C1 segment of cervical spinal cord (tissue), 14 donors: ENCODE measurements around the gene CCDC74A.
"Not testable (repeated sequence)": the region's sequence is repeated elsewhere in the genome, so short reads cannot be mapped to it uniquely, and the experiment has no call there.

Experiments used
- DNase-seq, 14 donors: peaks; one replicate each; lab custom pipeline; 2025; lab: John Stamatoyannopoulos, UW

The CCDC74A gene

DNA sequence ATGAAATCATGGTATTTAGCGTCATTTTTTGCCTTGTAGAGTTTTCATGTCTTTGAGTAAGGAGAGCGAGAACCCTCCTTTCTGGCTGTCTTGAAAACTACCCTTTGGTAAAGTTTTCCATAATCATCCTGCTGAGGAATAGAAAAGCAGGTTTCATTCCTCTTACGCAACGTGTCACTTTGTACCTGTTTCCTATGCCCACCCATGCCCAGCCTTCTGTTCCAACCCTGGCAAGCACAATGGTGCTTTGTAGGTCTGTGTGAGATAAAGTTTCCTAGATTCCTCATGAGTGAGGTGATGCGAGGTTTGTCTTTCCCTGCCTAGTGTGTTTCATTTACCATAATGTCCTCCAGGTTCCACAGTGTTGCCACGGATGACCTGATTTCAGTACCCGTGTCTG lies 29.3 kb downstream of the CCDC74A start:
- no peak for DNase-seq

DNA sequence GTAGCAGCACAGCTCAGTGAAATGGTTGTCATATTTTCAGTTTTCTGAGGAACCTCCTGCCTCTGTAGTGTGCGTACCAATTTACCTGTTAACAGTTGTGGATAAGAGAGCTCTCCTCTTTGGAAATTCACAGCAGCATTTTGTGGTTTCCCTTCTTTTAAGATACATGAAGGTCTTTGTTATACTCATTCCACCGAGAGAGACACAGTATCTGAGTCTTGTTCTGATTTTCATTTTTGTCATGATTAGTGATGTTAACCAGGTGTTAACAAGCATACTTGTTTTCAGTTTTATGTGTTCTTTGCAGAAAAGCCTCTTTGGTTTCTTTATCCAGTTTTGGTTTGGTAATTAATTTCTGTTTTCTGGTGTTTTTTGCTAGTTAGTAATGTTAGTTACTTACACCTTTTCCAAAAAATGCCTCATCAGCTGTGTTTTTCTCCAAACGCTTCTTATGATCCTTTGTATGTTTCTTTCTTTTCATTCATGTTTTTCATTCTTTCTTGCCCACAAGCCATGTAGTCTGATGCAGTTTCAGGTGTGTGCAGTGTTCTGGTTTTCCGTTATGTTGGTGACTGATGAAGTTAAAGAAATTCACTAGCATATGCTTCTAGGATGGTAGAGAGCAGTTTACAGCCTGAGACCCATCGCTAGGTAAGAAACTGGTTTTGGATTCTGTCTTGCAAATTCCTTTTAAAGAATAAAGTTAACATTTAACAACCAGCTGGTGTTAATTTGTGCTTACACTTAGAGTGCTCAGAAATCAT lies 30.1 kb downstream of the CCDC74A start:
- DNase-seq: no peak

DNA sequence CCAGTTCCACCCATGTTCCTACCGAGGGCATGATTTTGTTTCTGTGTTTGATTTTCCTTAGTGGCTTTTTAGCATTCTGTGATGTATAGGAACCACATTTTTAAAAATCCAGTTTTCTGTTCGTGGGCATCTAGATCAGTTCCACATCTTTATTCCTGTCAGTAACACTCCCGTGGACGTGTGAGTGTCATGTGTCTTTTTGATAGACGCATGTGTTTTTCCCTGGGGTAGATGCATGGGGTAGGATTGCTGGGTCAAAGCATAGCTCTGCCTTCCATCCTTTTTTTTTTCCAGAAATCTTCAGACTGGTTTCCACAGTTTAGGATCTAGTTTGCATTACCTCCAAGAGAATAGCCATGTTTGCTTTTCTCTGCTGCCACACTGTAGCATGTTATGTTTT lies 38.7 kb downstream of the CCDC74A start:
- DNase-seq: no peak

DNA sequence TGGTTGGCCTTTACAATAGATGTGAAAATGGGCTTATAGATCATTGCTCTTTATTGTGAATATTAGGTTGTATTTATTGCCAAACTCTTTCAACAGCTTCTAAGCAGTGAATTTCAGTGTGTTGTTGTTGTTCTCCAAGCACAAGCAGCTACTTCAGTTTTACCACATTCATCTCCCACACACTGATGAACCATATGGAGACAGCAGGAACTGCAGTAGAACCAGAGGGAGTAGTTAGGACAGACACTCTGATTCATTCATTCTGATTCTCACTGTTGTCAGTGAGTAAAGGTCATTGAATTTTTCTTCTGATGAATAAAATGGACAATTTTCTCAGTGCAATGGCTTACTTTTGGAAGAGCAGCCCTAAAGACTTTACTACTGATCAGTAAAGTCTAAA lies 40.2 kb downstream of the CCDC74A start:
- no peak for DNase-seq

DNA sequence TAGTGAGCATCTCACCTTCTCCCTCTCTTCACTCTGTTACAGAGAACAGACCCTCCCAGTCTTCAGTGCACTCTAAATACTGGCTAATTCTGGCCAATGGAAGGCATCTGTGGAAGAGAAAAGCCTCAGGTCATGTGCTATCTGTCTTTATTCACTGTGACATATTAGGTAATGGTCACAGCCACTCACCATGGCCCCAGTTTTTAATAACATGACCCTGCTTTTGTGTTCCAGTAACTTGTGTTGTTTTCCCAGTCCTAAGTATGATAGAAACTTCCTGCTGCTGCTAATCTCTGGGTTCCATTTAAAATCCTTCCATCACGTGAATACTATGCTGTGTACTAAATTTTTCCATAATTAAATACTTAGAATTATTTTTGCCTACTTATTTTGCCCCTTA lies 40.7 kb downstream of the CCDC74A start:
- not testable (repeated sequence) for DNase-seq

DNA sequence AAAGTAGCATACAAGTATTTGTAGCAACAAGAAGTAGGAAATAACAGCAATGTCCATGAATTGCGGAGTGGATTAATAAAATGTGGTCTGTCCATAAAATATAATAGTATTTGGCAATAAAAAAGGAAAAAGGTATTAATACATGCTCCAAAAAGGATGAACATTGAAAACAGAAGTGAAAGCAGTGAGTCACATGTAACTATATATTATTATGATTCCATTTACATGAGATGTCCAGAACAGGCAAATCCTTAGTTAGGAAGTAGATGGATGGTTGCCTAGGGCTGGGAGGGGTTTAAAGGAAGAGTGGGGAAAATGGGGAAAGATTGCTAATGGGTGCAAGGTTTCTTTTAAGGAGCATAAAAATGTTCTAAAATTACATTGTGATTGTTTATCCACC lies 44.5 kb downstream of the CCDC74A start:
- no peak for DNase-seq

DNA sequence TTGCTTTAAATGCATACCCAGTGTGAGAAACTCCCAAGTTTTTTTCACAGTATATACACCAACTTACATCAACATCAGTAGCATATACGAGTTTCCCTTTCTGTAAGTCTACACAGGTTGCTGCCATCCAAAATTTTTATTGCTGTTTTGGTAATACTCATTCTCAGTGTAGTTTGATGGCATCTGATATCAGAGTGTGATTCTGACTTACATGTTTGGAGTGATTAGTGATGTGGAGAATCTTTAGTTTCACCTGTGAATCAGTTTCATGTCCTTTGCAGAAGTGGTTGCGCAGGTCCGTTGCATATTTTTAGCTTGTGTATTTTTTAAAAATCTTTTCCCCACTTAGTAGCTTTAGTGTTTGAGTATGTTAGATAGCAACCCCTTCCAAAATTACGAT lies 50.1 kb downstream of the CCDC74A start:
- DNase-seq: no peak

DNA sequence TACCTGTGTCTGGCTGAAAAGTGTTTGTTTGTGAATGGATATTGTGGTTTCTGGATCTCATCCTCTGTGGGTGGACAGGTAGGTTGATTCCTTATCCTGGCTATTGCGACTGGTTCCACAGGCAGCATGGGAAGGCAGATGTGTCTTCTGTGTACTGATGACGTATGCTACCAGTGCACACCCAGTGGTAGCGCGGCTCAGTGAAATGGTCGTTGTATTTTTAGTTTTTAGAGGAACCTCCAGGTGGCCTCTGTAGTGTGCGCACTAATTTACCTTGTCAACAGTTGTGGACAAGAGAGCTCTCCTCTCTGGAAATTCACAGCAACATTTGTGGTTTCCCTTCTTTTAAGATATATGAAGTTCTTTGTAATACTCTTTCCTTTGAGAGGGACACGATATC lies 52.5 kb downstream of the CCDC74A start:
- no peak for DNase-seq
